Ammon's horn (tissue), 1 donor: Measurements from ENCODE around the gene CYP4A22.
"Not testable (repeated sequence)": the region's sequence is repeated elsewhere in the genome, so short reads cannot be mapped to it uniquely, and the experiment has no call there.

ENCODE experiments used
- DNase-seq: peaks from one replicate; pipeline ENCODE4 v3.0.0-alpha.2; 2016; ENCODE audit warnings: low spot score

Gene CYP4A22

DNA sequence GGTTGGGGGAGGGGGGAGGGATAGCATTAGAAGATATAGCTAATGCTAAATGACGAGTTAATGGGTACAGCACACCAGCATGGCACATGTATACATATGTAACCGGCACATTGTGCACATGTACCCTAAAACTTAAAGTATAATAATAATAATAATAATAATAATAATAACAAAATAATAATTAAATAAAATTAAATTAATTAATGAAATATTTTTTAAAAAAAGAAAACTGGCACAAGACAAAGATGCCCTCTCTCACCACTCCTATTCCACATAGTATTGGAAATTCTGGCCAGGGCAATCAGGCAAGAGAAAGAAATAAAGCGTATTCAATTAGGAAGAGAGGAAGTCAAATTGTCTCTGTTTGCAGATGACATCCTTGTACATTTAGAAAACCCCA is 20.7 kb downstream of the CYP4A22 start:
- DNase-seq: not testable (repeated sequence)

DNA sequence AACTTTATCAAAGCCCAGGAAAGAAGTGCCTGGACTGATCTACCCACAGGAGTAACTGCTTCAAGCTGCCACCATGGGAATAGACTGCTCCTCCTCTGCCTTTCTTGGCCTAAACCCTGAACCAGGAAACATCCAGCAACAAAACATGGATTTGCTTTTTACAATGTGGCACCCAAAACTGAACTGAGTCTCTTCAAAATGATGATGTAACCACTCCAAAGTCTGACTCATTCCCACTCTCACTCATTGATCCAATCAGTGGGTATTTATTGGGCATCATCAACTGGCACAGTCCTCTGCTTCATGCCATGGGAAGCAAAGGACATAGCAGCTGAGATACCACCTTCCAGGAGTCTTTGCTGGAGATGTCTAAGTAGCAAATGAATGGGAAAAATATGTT is 23.5 kb downstream of the CYP4A22 start:
- DNase-seq: no peak

DNA sequence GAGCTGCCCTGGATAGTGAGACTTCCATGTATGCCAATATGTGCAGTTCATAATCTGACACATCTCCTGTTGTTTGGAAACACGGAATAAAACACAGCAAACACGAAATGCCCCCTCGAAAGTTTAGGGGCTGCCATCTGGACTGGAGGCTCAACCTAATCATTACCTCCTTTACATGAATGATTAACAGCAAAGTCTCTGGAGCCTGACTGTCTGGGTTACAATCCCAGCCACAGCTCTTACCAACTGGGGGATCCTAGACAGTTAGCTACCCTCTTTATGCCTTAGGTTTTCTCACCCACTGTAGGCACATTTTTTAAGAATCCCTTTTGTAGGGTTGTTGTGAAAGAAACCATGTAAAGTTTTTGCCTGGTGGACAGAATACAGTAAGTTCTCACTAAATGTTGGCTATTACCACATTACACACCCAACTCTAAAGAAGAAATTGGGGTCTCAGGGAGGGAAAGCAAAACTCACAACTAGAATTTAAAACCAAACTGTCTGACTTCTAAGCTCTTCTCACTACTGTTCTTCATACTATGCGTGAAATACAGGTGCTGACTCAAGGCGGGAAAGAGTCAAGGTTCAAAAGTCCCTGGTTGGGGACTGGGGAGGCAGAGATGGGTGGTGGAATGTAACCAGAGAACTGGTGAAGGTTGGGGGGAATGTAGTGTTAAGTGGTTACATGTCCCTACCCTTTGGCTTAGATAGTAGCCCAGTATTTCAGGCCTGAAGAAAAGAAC is 24.2 kb downstream of the CYP4A22 start:
- no peak for DNase-seq

DNA sequence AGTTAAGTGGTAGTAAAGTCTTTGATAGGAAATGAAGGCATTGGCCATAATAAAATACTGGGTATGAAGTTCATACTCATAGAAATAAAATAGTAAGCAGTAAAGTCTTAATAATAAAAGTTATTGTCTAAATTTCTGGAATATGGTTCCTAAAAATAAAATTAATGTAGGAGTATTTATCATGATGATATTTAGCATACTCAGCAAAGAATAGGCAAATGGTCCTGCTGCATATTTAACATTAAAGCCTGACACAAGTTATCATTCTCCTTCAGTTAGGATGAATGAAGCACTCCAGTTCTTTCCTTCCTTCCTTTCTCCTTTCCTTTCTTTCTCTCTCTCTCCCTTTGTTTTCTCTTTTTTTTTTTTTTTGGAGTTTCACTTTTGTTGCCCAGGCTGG is 27.3 kb downstream of the CYP4A22 start:
- no peak for DNase-seq

DNA sequence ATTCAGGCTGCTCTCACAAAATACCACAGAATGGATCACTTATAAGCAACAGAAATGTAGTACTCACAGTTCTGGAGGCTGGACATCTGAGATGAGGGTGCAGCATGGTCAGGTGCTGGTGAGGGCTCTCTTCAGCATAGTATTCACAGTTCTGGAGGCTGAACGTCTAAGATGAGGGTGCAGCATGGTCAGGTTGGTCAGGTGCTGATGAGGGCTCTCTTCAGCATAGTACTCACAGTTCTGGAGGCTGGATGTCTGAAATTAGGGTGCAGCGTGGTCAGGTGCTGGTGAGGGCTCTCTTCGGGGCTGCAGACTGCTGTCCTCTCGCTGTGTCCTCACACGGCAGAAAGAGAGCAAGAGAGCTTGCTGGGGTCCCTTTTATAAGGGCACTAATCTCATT is 35.5 kb downstream of the CYP4A22 start:
- no peak for DNase-seq

DNA sequence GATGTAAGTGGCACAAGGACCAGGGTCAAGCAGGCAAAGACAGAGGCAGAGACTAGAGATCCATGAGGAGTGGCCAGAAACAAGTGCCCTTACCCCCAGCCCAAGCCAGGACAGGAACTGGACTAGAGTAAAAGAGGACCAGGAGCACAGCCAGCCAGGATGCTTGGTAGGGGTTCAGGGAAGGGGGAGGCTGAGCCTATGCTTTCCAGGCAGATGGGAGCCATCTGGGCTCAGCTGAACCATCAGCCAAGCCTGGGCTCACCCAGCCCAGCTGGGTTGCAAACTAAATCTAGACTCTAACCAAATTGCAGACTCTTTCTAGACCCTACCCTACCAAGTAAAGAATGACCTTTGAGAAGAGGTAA is 37.4 kb downstream of the CYP4A22 start:
- peak; percentile 40 for DNase-seq

DNA sequence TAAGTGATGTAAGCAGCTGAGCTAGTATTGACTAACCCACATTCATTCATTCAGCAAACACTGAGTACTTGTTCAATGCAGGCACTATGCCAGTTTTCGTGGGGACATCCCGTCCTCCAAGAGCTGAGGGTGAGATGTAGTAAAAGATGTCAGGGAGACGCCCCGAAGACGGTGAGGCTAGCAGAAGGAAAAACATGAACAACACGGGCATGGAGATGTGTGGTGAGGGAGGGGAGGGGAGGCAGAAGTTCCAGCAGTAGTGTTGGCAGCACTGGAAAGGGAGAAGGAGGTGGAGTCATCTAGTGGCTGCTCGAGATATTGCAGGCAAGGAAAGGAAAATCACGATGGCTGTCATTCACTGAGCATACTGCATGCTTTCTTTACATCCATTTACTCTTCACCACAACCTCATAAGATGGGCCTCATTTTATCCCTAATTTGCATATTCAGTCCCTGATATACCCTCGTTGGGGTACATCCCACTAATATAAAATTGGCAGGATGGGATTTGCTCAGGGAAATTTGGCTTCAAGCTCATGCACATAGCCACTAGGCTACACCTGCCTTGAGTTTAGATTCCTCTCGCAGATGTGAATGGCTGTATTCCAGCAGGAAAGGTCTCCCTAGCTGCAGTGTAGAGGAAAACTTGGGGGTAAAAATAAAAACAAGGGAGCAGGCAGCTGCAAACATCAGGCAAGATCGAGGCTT is 38.1 kb downstream of the CYP4A22 start:
- peak; percentile 86 for DNase-seq

DNA sequence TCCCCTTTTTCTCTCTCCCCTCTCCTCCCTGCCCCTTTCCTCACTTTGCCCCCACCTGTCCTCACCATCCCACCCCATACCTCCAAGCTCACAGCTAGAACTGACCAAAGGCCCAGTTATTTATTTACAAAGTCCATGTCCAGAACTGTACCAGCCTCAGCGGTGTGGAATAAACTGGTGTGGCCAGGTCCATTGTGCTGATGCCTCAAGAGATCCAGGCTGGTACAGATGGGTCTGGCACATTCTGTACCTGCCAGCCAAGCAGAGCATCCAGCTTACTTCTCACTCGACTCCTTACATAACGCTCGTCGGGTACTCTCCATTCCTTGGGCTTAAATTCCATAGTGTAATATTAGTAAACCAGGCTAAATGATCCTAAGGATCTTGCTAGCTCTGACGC is 40.8 kb downstream of the CYP4A22 start:
- no peak for DNase-seq

DNA sequence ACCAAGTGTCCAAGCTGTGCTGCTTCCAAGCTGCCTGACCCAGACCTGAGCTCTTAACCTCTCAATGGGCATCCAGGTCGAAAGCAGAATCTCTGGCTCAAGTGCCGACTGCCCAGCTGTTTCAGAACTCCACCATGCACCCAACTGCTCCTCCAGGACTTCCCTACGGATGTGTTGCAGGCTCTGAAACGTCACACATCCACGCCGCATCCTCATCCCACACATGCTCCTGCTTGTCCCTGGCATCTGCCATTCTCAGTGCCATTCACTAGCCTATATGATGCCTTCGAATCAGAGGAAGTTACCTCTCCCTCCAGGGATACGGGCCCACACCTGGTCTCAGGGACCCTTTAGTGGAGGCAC is 41.4 kb downstream of the CYP4A22 start:
- DNase-seq: no peak

DNA sequence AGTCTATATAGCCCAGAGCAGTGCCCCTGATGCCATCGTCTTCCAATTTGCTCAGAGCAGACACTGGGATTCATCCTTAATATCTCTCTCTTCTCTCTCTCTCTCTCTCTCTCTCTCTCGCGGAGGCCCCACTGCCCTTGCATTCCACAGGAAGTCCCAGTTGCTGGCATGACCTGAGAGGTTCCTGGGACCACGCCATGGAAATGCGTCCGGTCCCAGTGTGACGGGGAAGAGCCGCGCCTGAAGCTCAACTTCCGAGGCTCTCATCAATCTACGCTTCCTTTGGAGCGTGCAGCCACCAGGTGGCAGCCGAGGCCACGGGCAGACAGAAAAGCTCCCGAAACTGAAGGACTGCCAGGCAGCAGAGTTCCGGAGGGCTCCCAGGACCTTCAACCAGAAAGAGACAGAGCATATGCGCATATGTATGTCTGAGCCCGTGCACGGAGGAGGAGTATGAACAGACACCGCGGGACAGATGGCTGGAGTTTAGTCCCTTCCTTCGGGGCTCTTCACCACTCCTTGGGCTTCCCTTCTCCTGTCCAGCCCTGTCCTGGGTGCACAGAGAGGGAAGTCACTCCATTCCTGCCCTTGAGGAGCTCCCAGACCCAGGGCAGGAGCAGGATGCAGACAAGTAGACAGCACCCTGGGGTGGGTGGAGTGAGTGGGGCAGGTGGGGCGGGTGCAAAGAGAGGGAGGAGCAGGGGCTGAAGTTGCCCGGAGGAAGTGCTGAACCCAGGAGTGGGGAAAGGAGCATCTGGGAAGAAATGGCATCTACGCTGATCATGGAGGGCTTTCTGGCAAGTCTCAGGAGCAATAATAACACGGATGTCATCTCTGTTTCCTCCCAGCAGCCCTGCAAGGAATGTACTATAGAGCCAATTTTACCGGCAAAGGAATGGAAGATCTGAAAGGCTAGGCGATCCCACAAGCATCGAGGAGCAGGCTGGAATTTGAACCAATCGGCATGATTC is 42.1 kb downstream of the CYP4A22 start:
- peak; percentile 91 for DNase-seq

DNA sequence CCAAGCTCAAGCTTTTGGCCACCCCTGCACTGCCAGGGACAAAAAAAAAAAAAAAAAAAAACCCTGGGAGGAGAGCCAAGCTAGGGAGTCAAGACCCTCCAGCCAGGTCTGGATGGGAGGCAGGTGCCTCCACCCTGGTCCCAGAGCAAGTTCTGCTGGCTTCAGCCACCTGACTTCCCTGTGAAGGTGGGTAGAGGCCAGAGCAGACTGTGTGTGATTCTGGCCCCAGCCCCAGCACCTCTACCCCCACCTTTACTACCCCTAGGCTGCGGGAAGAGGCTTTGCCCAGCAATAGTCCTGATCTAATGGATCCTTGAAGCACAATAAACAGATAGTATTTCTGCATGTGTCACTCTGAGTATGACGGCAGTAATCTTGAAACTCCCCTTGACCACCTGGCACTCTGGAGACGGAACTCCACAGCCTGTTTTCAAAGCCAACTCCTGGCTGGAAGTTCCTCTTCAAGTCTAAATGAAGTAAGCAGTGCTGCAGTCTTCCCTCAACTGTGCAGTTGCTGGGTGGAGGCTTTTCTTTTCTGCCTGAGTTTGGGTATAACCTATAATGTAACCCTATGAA is 42.8 kb downstream of the CYP4A22 start:
- DNase-seq: no peak

DNA sequence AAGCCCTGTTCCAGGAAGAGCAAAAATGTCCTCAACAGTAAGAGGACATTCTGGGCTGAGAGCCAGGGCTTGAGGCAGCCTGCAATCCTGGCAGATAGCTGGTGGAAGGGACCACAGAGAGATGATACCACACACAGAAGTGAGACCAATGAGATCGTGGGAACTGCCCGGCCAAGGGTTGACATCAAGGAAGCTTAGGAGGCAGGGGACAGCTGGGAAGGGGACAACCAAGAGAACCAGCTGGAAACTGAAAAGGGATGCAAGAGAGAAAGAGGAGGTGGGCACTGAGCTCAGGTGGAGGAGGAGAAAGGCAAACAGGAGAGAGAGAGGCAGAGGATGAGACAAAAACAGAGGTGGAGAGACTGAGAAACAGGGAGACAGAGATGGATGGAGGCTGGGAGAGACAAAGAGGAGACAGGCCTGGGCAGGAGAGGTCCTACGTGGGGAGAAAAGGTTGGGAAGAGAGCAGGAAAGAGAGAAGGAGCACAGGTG is 43.4 kb downstream of the CYP4A22 start:
- no peak for DNase-seq

DNA sequence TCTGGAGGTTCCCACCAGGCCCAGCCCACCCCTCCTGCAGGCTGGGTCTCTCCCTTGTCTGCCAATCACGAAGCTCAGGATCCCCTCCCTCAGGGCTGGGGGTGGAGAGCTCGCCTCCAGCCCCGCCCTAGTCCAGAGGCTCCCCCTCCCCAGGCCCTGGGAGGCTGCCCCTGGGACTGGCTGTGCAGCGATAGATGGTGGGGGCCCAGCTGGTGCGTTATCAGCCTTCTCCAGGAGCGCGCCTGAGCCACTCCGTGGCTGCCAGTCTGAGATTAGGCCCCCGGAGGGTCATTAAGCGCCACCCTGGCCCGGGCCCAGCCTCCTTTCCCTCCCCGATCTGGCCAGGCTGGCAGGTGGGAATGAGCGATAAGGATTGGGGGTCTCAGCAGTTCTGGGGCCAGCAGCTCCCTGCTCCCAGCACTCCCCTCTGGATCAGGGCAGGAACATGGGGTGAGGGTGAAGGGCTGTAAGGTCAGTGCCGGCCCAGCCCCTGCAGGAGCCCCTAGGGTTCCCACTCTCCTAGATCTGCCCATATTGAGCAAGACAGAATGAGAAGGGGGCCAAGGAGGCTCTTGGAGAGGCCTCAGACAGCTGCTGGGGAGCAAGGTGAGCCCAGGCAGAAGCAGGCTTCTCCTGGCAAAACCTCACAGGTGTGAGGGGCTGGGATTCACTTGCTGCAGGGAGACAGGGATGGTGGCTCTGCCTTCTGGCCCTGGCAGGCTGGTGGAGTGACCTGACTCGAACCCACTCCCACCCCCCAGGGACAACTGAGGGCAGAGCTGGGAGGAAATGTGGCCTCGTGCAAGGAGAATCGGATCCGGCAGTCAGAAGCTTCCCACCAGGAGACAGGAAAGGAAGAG is 44.1 kb downstream of the CYP4A22 start:
- no peak for DNase-seq

DNA sequence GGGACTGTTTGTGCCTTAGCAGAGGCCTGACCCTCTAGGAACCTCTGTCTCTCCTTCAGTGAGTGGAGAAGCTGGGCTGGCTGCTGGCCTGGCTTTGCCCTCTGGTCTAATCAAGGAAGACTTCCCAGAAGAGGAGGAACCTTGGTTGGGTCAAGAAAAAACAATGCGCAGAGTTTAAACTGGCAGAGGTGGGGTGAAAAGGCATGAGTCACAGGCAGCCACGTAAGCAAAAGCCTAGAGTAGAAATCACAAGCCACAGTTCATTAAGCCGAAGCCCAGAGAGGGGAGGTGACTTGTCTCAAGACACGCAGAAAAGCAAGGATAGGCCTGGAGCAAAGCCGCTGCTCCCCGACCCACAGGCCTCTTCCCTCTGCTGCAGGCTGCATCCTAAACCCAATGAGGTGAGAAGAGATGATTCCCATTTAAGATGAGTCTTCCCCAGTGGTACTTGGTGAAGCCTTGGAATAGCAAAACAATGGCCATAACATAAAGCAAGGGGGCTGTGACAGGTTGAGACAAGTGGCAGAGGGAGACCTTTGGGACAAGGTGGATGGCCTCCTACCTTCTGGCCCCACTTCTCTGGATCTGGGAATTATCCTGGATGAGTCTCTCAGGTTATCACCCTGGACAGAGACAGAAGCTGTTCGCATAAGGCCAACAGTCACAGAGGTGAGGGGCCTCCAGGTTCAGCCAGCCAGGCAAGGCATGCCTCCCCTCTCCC is 44.9 kb downstream of the CYP4A22 start:
- no peak for DNase-seq

DNA sequence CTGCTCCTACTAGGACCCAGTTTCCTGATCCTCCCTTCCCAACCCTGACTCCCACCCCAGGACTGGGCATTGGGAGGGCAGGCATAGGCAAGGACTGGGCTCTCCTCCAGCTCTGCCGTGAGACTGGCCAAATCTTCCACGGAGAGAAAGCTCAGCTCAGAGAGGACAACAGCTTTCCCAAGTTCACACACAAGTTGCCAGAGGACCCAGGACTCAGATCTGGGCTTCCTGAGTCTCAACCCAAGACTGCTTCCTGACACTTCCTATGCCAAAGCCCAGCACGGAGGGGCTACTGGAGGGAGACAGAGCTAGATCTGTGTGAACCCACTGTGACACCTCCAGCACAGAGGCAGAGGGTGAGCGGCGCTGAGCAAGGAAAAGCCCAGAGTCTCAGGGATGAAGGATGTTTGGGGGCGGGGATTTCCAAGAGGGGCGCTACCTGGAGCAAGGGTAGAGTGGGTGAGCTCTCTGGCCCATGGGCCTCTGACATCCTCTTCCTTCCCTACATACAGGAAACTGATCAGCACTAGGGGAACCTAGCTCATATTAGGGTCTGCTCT is 45.5 kb downstream of the CYP4A22 start:
- DNase-seq: no peak

DNA sequence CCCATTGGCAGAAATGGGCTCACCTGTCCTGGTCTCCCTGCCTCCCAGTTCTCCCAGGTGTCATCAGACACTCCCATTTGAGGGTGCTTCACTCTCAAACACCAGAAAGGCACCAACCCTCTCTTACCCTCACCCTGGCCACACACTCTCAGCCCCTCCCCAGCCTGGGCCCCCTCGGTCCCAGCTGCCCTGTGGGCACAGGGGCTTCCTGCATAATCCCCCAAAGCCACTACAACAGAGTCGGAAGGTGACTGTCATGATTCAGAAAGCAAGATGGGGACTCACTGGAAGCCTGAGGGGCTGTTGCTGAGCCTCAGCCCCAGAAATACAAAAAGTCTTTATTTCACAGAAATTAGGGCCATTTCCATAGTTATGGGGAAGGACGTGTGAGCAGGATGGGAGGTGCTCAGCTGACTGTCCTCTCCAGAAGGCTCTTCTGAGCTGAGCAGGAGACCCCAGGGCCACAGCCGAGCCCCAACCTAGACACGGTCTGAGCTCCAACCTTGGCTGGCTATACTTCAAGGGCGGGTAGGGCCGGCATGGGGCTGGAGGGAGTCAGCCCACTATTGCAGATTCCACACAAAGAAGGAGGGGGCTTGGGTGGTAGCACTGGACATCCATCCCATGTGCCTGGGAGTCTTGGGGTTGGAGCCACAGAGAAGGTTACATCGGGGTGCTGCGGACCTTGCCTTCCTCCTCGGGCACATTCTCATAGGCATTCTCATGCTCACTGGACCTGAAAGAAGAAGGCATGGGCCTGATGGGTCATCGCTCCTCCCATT is 46.3 kb downstream of the CYP4A22 start:
- no peak for DNase-seq

DNA sequence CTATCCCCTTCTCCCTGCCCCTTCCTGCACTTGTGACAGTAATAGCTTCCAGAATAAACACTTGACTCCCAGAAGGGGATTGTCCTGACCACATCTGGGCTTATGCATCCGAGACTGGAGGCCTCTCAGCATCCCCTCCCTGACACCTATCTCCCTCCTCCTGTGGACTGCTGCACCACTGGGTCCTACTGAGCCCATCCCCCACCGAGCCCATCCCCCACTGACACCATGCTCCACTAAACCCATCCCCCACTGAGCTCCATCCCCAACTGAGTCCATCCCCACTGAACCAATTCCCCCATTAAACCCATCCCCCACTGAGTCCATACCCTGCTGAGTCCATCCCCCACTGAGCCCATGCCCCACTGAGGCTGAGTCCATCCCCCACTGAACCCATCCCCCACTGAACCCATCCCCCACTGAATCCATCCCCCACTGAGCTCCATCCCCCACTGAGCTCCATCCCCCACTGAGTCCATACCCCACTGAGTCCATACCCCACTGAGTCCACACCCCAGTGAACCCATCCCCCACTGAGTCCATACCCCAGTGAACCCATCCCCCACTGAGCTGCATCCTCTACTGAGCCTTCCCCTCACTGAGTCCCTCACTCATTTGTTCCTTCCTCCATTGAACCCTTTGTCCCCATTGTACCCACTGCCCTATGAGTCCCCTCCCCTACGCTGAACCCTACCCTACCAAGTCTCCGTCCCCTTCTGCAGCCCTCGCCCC is 47.0 kb downstream of the CYP4A22 start:
- no peak for DNase-seq

DNA sequence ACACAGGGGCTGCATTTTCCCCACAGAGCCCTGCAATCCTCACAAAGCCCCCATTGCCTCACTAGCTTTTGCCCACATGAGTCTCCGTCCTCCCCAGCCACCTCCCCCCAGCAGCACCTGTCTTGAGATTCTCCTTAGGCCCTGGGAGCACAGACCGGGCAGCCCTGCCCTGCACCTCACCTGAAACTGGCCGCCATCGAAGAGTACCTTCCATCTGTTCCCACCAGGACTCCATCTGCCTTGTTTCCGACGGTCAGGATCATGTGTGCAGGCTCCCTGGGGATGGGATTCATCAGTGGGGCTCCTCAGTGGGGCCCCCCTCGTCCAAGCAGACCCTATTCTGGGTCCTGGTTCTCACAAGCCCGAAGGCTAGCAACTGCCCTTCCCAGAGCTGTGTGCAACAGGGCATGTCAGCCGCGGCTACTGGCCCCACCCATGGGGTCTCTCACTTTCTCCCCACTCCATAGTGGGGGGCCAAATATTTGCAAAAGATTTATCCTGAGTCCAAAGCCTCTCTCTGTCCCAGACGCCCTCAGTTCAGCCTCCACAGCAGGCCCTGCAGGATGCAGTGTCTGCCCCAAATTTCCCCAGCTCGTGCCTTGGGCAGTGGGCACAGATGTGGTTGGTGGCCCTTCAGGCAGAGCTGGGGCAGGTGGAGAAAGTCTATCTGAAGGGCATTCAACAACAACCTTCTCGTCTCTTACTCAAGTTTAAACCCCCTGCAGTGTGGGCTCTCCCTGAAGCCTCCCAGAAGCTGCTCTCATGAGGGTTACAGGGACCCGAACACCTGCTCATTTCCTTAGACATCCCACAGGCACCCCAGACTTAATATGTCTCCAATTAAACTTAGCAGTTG is 47.8 kb downstream of the CYP4A22 start:
- DNase-seq: no peak
